Activated CD8-positive, alpha-beta memory T cell treated with anti-CD3 and anti-CD28 coated beads, Interleukin-2, amount 10 ng/mL, durations not matched to agents 7 days and 5 days (primary cell): Measurements from ENCODE around the gene CH25H. TPM values are rescaled to one million over a fixed set of nuclear protein-coding genes. Genes with fewer than 3 reads are reported as not detected.
"Not testable (repeated sequence)": the region's sequence is repeated elsewhere in the genome, so short reads cannot be mapped to it uniquely, and the experiment has no call there.

Experiments used
- ATAC-seq: fragments of 150-1000 bp; cut with Tn5 transposase; one replicate; pipeline ENCODE4 v1.10.0; 2021; ENCODE audit warnings: moderate library complexity
- CTCF ChIA-PET: fragments of 350-600 bp; sonication (Branson Sonifier 250); formaldehyde crosslinking; loops from one replicate; lab custom pipeline; 2021; ENCODE audit warnings: antibody characterized with exemption; lab: Charles Lee
- DNase-seq: peaks from one replicate; pipeline ENCODE4 v3.0.0-alpha.2; 2020
- H3K27ac Mint-ChIP-seq: one replicate; pipeline ENCODE4 v1.8.0; 2021; ENCODE audit warnings: mild to moderate bottlenecking, mixed read lengths
- H3K27me3 Mint-ChIP-seq: one replicate; pipeline ENCODE4 v1.8.0; 2021; ENCODE audit warnings: mixed read lengths
- H3K36me3 Mint-ChIP-seq: one replicate; pipeline ENCODE4 v1.8.0; 2021; ENCODE audit warnings: mild to moderate bottlenecking, mixed read lengths
- H3K4me1 Mint-ChIP-seq: one replicate; pipeline ENCODE4 v1.8.0; 2021; ENCODE audit warnings: mixed read lengths
- H3K4me3 Mint-ChIP-seq: one replicate; pipeline ENCODE4 v1.8.0; 2021; ENCODE audit warnings: mild to moderate bottlenecking, moderate library complexity, mixed read lengths
- H3K9me3 Mint-ChIP-seq: one replicate; pipeline ENCODE4 v1.8.0; 2022; ENCODE audit warnings: low read depth, mixed read lengths
- total RNA-seq, 2 experiments: library from RNA; stranded (reverse); gene quantifications; one replicate each; pipeline ENCODE4 v1.2.3, GENCODE V29; 2021

The CH25H gene
- total RNA-seq, 2 experiments from 2014 or later, result not detected

GRCh38 chr10:89204621-89205185 is 2.4 kb downstream of the CH25H start:
- peaks cover 16% of the 10 kb centered on the region for H3K4me1 Mint-ChIP-seq
- no peak overlapping the region for H3K4me3 Mint-ChIP-seq
- H3K9me3 Mint-ChIP-seq, result no peaks in the 10 kb centered on the region
- H3K27me3 Mint-ChIP-seq, result peaks cover 16% of the 10 kb centered on the region
- ATAC-seq (no peak), DNase-seq (no peak)
- H3K27ac Mint-ChIP-seq, result no peak overlapping the region
- no peaks in the 10 kb centered on the region for H3K36me3 Mint-ChIP-seq
- CTCF ChIA-PET, result interaction anchor here (0.7 to 4.4 kb wide), 3 partner anchors 172 to 269 kb away, joined by 3 to 42 read pairs (median 3); no protein-coding TSS in a partner anchor

- peaks cover 7% of the 10 kb centered on the region for H3K27me3 Mint-ChIP-seq
- H3K27ac Mint-ChIP-seq, result no peak overlapping the region
- peaks cover 15% of the 10 kb centered on the region for H3K4me1 Mint-ChIP-seq
- no peak for ATAC-seq
- CTCF ChIA-PET, result interaction anchor here (0.9 to 1.2 kb wide), 2 partner anchors 171 to 174 kb away, joined by 3 read pairs; no protein-coding TSS in a partner anchor
- no peaks in the 10 kb centered on the region for H3K9me3 Mint-ChIP-seq
- H3K4me3 Mint-ChIP-seq, result no peak overlapping the region
- H3K36me3 Mint-ChIP-seq, result no peaks in the 10 kb centered on the region
- no peak for DNase-seq
Measured at GRCh38 chr10:89203237-89203636, 3.9 kb downstream of the CH25H start.

- Mint-ChIP-seq H3K4me3 (no peak overlapping the region), H3K9me3 (no peaks in the 10 kb centered on the region), H3K27me3 (peaks cover 3% of the 10 kb centered on the region), H3K36me3 (no peaks in the 10 kb centered on the region), H3K4me1 (peaks cover 8% of the 10 kb centered on the region), H3K27ac (no peak overlapping the region)
- DNase-seq (no peak), ATAC-seq (no peak)
- CTCF ChIA-PET, result interaction anchor here (1.3 kb wide), 1 partner anchor 112 kb away, joined by 5 read pairs; no protein-coding TSS in a partner anchor
Measured at GRCh38 chr10:89202033-89202425, 5.1 kb downstream of the CH25H start.

- Mint-ChIP-seq H3K27me3 (peaks cover 3% of the 10 kb centered on the region), H3K27ac (no peak overlapping the region), H3K9me3 (no peaks in the 10 kb centered on the region), H3K4me3 (no peak overlapping the region), H3K4me1 (peaks cover 4% of the 10 kb centered on the region), H3K36me3 (no peaks in the 10 kb centered on the region)
- DNase-seq (no peak), ATAC-seq (no peak)
- CTCF ChIA-PET, result interaction anchor here (0.7 to 1.3 kb wide), 2 partner anchors 112 to 365 kb away, joined by 3 to 5 read pairs; no protein-coding TSS in a partner anchor
Measured at GRCh38 chr10:89201345-89202032, 5.6 kb downstream of the CH25H start.

- DNase-seq, result no peak
- H3K36me3 Mint-ChIP-seq, result no peaks in the 10 kb centered on the region
- no peak overlapping the region for H3K4me3 Mint-ChIP-seq
- H3K27ac Mint-ChIP-seq, result no peak overlapping the region
- no peak for ATAC-seq
- H3K27me3 Mint-ChIP-seq, result peaks cover 9% of the 10 kb centered on the region
- H3K9me3 Mint-ChIP-seq, result no peaks in the 10 kb centered on the region
- peaks cover 12% of the 10 kb centered on the region for H3K4me1 Mint-ChIP-seq
- CTCF ChIA-PET, result interaction anchor here (0.8 to 1.3 kb wide), 3 partner anchors 10 to 168 kb away, joined by 3 to 4 read pairs (median 4); partner anchors contain the start of gene CH25H
Measured at GRCh38 chr10:89197473-89197872, 9.6 kb downstream of the CH25H start.

- not testable (repeated sequence) for H3K27ac Mint-ChIP-seq
- CTCF ChIA-PET, result interaction anchor here (1.3 kb wide), 1 partner anchor 16 kb away, joined by 3 read pairs; the partner anchor contains the start of gene CH25H
Measured at GRCh38 chr10:89191301-89191700, 15.8 kb downstream of the CH25H start.

GRCh38 chr10:89189211-89189734 is 17.8 kb downstream of the CH25H start:
- CTCF ChIA-PET, result no interaction called here
- no peak for DNase-seq
- Mint-ChIP-seq H3K4me1 (peaks cover 10% of the 10 kb centered on the region), H3K36me3 (peaks cover 1% of the 10 kb centered on the region), H3K27me3 (peaks cover 27% of the 10 kb centered on the region), H3K9me3 (no peaks in the 10 kb centered on the region), H3K27ac (no peak overlapping the region), H3K4me3 (no peak overlapping the region)
- no peak for ATAC-seq

More at GRCh38 chr10:89191301-89191700, 15.8 kb downstream of the CH25H start:
- not testable (repeated sequence) for ATAC-seq, DNase-seq, H3K9me3 Mint-ChIP-seq, H3K36me3 Mint-ChIP-seq, H3K4me3 Mint-ChIP-seq
- H3K4me1 Mint-ChIP-seq, result peaks cover 10% of the 10 kb centered on the region
- peaks cover 23% of the 10 kb centered on the region for H3K27me3 Mint-ChIP-seq

GRCh38 chr10:89185658-89186057 is 21.5 kb downstream of the CH25H start:
- no peaks in the 10 kb centered on the region for H3K4me1 Mint-ChIP-seq
- no peak for ATAC-seq
- CTCF ChIA-PET, result no interaction called here

GRCh38 chr10:89184638-89185037 is 22.5 kb downstream of the CH25H start:
- Mint-ChIP-seq H3K9me3 (no peaks in the 10 kb centered on the region), H3K27me3 (peaks cover 30% of the 10 kb centered on the region), H3K4me1 (no peaks in the 10 kb centered on the region), H3K4me3 (no peak overlapping the region), H3K27ac (no peak overlapping the region), H3K36me3 (no peaks in the 10 kb centered on the region)
- CTCF ChIA-PET, result no interaction called here
- no peak for DNase-seq
- ATAC-seq, result no peak

More at GRCh38 chr10:89185658-89186057, 21.5 kb downstream of the CH25H start:
- Mint-ChIP-seq H3K27ac (no peak overlapping the region), H3K4me3 (no peak overlapping the region), H3K36me3 (peaks cover 1% of the 10 kb centered on the region), H3K27me3 (peaks cover 31% of the 10 kb centered on the region), H3K9me3 (no peaks in the 10 kb centered on the region)
- DNase-seq, result no peak

- H3K27ac Mint-ChIP-seq, result no peak overlapping the region
- H3K36me3 Mint-ChIP-seq, result no peaks in the 10 kb centered on the region
- ATAC-seq (no peak), DNase-seq (no peak)
- no peaks in the 10 kb centered on the region for H3K4me1 Mint-ChIP-seq
- peaks cover 30% of the 10 kb centered on the region for H3K27me3 Mint-ChIP-seq
- no peak overlapping the region for H3K4me3 Mint-ChIP-seq
- H3K9me3 Mint-ChIP-seq, result no peaks in the 10 kb centered on the region
- CTCF ChIA-PET, result no interaction called here
Measured at GRCh38 chr10:89183571-89183970, 23.5 kb downstream of the CH25H start.

GRCh38 chr10:89182894-89183293 is 24.2 kb downstream of the CH25H start:
- no peak for DNase-seq
- CTCF ChIA-PET, result no interaction called here
- Mint-ChIP-seq H3K4me3 (no peak overlapping the region), H3K27me3 (peaks cover 27% of the 10 kb centered on the region), H3K9me3 (no peaks in the 10 kb centered on the region), H3K36me3 (no peaks in the 10 kb centered on the region), H3K4me1 (no peaks in the 10 kb centered on the region), H3K27ac (no peak overlapping the region)
- ATAC-seq, result no peak

GRCh38 chr10:89175816-89176215 is 31.3 kb downstream of the CH25H start:
- H3K4me1 Mint-ChIP-seq, result peaks cover 5% of the 10 kb centered on the region
- peaks cover 30% of the 10 kb centered on the region for H3K27me3 Mint-ChIP-seq
- no peaks in the 10 kb centered on the region for H3K9me3 Mint-ChIP-seq
- no peak overlapping the region for H3K27ac Mint-ChIP-seq
- H3K4me3 Mint-ChIP-seq, result no peak overlapping the region
- H3K36me3 Mint-ChIP-seq, result peaks cover 3% of the 10 kb centered on the region
- ATAC-seq (no peak), DNase-seq (no peak)
- CTCF ChIA-PET, result interaction anchor here (1.4 to 1.5 kb wide), 2 partner anchors 21 to 146 kb away, joined by 3 to 4 read pairs; no protein-coding TSS in a partner anchor

- DNase-seq (no peak), ATAC-seq (no peak)
- Mint-ChIP-seq H3K36me3 (peaks cover 3% of the 10 kb centered on the region), H3K4me3 (no peak overlapping the region), H3K27me3 (peaks cover 44% of the 10 kb centered on the region), H3K27ac (no peak overlapping the region), H3K4me1 (peaks cover 5% of the 10 kb centered on the region), H3K9me3 (no peaks in the 10 kb centered on the region)
- CTCF ChIA-PET, result interaction anchor here (1.2 kb wide), 1 partner anchor 10 kb away, joined by 4 read pairs; no protein-coding TSS in a partner anchor
Measured at GRCh38 chr10:89173075-89173474, 34.0 kb downstream of the CH25H start.
